GM18508 (cell line): Measurements from ENCODE around the gene C2CD3.
A peak's percentile ranks its signal among the peaks of the same experiment; 100 is the strongest.

Experiments used
- ATAC-seq: cut with Tn5 transposase; IDR thresholded peaks from one replicate; pipeline ENCODE4 v1.9.1; 2021; ENCODE audit warnings: moderate number of reproducible peaks; ENCODE audit not compliant: insufficient read depth, unreplicated experiment

The C2CD3 gene

DNA sequence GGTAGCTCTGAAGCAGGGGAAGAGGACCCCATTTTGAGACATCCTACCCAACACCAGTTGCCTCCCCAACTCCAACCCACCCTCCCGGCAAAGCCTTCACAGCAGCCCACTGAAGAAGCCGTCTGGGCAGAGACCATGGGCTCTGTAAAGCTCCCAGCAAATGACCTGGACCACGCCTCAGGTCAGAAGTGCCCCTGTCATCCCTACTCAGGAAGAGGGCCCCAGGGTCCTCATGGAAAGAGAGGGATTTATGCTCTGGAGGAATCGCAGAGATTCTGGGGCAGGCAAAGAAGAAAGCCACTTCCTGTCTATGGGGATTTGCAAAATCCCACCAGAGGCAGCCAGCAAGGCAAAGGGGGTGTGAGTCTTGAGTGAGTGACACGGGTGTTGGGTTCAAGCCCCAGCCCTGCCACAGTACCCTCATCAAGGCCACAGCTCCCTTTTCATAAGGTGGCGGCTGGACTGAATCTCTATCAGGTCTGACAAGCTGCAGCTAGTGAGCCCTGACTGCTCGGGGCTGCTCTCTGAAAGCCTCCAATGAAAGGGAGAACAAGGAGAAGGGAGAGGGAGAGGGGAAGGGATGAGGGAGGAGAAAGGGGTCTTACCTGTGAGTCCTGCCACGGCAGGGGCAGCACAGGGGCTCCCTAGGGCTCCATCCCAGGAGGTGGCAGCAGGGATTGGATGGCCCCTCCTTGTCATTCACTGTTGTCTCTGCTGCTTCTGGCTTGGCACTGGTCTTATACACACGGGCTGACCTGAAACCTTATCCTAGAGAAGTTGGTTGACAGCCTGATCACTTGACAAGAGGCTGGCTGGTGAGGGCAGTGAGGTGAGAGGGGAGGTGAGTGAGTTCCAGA, 162.2 kb downstream of the C2CD3 start, which contains the start of gene UCP3:
Gene UCP3, minus strand, starts transcription at position 713 of the 857 bp plus-strand sequence. CDS start 2,043 bp downstream, outside the sequence.
- no peak for ATAC-seq

GRCh38 chr11:74007691-74008372, 163.0 kb downstream of the C2CD3 start:
- ATAC-seq, result no peak

GRCh38 chr11:74006743-74007304, 164.0 kb downstream of the C2CD3 start:
- no peak for ATAC-seq

GRCh38 chr11:74005721-74006517, 164.9 kb downstream of the C2CD3 start:
- ATAC-seq, result no peak

- peak; percentile 63 for ATAC-seq
Observed at GRCh38 chr11:74004759-74005615, 165.8 kb downstream of the C2CD3 start.

DNA sequence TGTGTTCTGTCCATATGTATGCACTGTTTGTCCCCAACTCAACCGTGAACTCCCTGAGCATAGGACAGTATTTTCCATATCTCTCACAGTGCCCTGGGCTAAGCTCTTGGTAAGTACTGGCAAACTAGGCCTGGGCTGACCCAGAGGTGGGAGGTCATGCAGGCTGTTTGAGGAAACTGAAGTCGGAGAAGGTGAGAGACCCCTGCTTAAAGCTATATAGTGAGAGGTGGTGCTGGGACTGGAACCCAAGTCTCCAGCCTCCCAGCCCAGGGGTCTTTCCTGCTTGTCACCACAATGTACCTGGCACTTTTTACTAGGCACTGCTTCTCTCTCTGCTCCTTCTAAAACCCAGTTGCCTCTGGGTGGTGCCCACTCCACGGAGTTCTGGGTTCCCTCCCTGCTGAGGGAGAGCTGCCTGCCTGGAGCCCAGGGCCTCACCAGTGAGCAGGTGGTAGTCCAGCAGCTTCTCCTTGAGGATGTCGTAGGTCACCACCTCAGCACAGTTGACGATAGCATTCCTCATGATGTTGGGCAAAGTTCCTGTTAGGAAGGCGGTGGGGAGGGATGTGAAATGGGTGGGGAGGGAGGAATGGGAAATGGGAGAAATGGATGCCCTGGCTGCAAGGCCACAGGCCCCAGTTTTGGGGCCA, 166.6 kb downstream of the C2CD3 start:
- no peak for ATAC-seq

GRCh38 chr11:74002832-74003231, 168.0 kb downstream of the C2CD3 start:
- no peak for ATAC-seq

DNA sequence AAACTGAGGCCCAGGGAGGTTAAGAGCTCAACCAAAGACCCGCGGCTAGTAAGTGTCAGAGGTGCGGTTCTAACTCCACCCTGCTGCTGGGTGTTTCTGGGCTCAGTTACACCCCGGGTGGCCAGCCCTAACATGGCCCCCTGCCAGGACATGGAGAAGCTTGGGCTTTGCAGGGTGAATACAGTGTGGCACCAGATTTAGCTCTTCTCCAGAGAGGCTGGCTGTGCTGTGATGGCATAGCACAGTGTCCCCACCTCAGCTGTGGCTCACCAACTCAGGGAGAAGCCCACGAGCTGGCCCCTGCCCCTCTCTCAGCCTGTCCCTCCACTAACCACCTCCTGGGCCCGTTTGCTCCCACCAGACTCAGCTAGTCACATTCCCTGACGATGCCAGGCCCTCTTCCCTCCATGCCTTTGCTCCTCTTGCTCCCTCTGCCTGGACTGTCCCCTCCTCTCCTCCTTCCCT, 168.9 kb downstream of the C2CD3 start:
- no peak for ATAC-seq

GRCh38 chr11:74000307-74001133, 170.3 kb downstream of the C2CD3 start:
- no peak for ATAC-seq

GRCh38 chr11:73999581-74000306, 171.1 kb downstream of the C2CD3 start:
- no peak for ATAC-seq

DNA sequence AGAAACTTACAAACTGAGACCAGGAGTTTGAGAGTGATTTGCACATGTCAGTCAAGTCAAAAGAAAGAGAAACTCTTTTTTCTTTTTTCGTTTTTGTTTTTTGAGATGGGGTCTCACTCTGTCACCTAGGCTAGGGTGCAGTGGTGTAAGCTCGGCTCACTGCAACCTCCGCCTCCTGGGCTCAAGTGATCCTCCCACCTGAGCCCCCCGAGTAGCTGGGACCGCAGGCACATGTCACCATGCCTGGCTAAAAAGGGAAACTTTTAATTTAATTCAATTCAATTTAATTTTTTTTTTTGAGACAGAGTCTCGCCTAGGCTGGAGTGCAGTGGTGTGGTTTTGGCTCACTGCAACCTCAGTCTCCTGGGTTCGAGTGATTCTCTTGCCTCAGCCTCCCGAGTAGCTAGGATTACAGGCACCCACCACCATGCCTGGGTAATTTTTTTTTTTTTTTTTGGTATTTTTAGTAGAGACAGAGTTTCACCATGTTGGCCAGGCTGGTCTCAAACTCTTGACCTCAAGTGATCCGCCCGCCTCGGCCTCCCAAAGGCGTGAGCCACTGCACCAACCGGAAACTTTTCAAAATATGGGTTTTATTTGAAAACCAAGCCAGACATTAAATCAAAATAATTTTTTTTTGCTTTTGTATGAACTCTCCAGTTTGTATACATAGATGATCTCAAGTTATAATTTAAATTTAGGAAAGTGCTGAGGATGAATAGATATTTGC, 171.8 kb downstream of the C2CD3 start:
- ATAC-seq, result no peak

GRCh38 chr11:73997120-73997770, 173.6 kb downstream of the C2CD3 start:
- no peak for ATAC-seq

DNA sequence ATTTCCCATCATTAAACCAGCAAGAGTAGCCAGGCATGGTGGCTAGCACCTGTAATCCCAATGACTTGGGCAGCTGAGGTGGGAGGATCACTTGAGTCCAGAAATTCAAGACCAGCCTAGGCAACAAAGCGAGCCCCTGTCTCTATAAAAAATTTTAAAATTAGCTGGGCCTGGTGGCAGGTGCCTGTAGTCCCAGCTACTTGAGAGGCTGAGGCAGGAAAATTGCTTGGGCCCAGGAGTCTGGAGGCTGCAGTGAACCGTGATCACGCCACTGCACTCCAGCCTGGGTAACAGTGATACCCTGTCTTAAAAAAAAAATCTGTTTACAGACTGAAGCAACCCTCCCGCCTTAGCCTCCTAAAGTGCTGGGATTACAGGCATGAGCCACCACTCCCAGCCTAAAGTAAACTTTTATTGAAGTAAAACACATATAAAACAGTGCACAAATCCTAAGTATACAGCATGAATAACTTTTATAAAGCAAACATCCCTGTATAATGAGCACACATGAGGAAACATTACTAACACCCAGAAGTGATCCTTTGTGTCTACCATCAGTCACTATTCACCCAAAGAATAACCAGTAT, 174.5 kb downstream of the C2CD3 start:
- ATAC-seq, result no peak

GRCh38 chr11:73995731-73996130, 175.1 kb downstream of the C2CD3 start:
- no peak for ATAC-seq

- peak; percentile 45 for ATAC-seq
Observed at GRCh38 chr11:73995247-73995646, 175.6 kb downstream of the C2CD3 start.

DNA sequence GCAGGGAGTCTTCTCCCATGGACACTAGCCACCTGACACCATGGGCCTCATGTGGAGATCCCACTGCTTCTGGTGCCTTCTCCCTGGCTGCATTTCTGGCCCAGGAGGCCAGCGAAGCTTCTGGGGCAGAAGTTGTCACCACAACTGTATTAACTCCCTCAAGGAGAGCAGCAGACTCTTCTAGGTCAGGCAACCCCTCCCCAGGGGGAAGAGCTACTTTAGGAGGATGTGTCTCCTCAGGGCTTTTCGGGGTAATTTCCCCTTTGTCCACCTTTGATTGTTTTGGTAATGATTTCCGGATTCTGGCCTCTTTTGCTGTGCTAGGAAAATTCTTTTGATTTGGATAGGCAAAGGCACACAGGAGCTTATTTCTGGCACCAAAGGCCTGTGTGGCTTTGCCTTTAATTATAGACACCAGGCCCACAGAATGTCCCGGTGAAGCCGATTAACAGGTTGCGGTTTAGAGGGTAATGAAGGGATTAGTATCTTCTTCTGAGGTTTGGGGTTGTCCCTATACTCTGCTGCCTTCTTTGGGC, 179.3 kb downstream of the C2CD3 start:
- no peak for ATAC-seq
